ENCODE measurements around the gene DLGAP1. TPM values are rescaled to one million over a fixed set of nuclear protein-coding genes. Genes with fewer than 3 reads are reported as not detected.
A peak's percentile ranks its signal among the peaks of the same experiment; 100 is the strongest.

DLGAP1 gene
- total and polyA plus RNA-seq, 4 donors = 0.75 to 6.6 (median 3.6) TPM

GRCh38 chr18:3660739-3661515, 794.2 kb downstream of the DLGAP1 start:
- Histone ChIP-seq H3K27me3 (ENCODE audit: control insufficient read depth in 1 of 2, insufficient read depth in 2 of 2, low read length in 1 of 2) (no peaks in the 10 kb centered on the region), H3K4me3 (ENCODE audit: low read length in 2 of 2) (no peak overlapping the region), H3K4me1 (ENCODE audit: control insufficient read depth in 1 of 2, insufficient read depth in 2 of 2, low read length in 2 of 2) (no peaks in the 10 kb centered on the region), H3K27ac (ENCODE audit: low read depth in 1 of 2, low read length in 2 of 2) (no peak overlapping the region), H3K36me3 (ENCODE audit: control insufficient read depth in 1 of 2, insufficient read depth in 2 of 2, low read length in 1 of 2) (no peaks in the 10 kb centered on the region), H3K9me3 (ENCODE audit: control insufficient read depth, low read length) (no peaks in the 10 kb centered on the region)
- peak in 1 of 2 donors; percentile 71 for DNase-seq
- 68 to 91% methylated on average over 4 of the region's 4 CpGs for WGBS, 2 donors
- intact Hi-C loops (cut with DNase I) = loop anchor here in 1 of 2 donors (10.0 kb wide), 1 partner anchor 156 kb away; no protein-coding TSS in a partner anchor
- no peak for ATAC-seq (ENCODE audit: low FRiP score)

GRCh38 chr18:3658529-3658928, 796.6 kb downstream of the DLGAP1 start:
- Histone ChIP-seq H3K4me3 (ENCODE audit: low read length in 2 of 2) (no peak overlapping the region), H3K27ac (ENCODE audit: low read depth in 1 of 2, low read length in 2 of 2) (no peak overlapping the region)
- WGBS, 2 donors = 81 to 93% methylated on average over 1 of the region's 1 CpG

GRCh38 chr18:3655254-3656050, 799.7 kb downstream of the DLGAP1 start:
- Histone ChIP-seq H3K27me3 (ENCODE audit: control insufficient read depth in 1 of 2, insufficient read depth in 2 of 2, low read length in 1 of 2) (no peaks in the 10 kb centered on the region), H3K9me3 (ENCODE audit: control insufficient read depth, low read length) (no peaks in the 10 kb centered on the region), H3K27ac (ENCODE audit: low read depth in 1 of 2, low read length in 2 of 2) (no peak overlapping the region), H3K4me1 (ENCODE audit: control insufficient read depth in 1 of 2, insufficient read depth in 2 of 2, low read length in 2 of 2) (no peaks in the 10 kb centered on the region), H3K36me3 (ENCODE audit: control insufficient read depth in 1 of 2, insufficient read depth in 2 of 2, low read length in 1 of 2) (no peaks in the 10 kb centered on the region), H3K4me3 (ENCODE audit: low read length in 2 of 2) (no peak overlapping the region)
- 82 to 84% methylated on average over 15 of the region's 15 CpGs for WGBS, 2 donors
- ATAC-seq (ENCODE audit: low FRiP score) (no peak), DNase-seq (no peak)
- intact Hi-C loops (cut with DNase I) = no loop called here

More at GRCh38 chr18:3658529-3658928, 796.6 kb downstream of the DLGAP1 start:
- ATAC-seq (ENCODE audit: low FRiP score) (no peak), DNase-seq (no peak)
- no peaks in the 10 kb centered on the region for H3K4me1 ChIP-seq (ENCODE audit: control insufficient read depth in 1 of 2, insufficient read depth in 2 of 2, low read length in 2 of 2)
- H3K9me3 ChIP-seq (ENCODE audit: control insufficient read depth, low read length) = no peaks in the 10 kb centered on the region
- intact Hi-C loops (cut with DNase I) = no loop called here
- no peaks in the 10 kb centered on the region for H3K27me3 ChIP-seq (ENCODE audit: control insufficient read depth in 1 of 2, insufficient read depth in 2 of 2, low read length in 1 of 2)
- no peaks in the 10 kb centered on the region for H3K36me3 ChIP-seq (ENCODE audit: control insufficient read depth in 1 of 2, insufficient read depth in 2 of 2, low read length in 1 of 2)

- intact Hi-C loops (cut with DNase I) = loop anchor here in 1 of 2 donors (5.0 kb wide), 1 partner anchor 202 kb away; the partner anchor contains the start of gene TGIF1
Measured at GRCh38 chr18:3654442-3655253, 800.5 kb downstream of the DLGAP1 start.

GRCh38 chr18:3653851-3654441, 801.2 kb downstream of the DLGAP1 start:
- Histone ChIP-seq H3K4me3 (ENCODE audit: low read length in 2 of 2) (no peak overlapping the region), H3K27ac (ENCODE audit: low read depth in 1 of 2, low read length in 2 of 2) (no peak overlapping the region), H3K9me3 (ENCODE audit: control insufficient read depth, low read length) (no peaks in the 10 kb centered on the region), H3K36me3 (ENCODE audit: control insufficient read depth in 1 of 2, insufficient read depth in 2 of 2, low read length in 1 of 2) (no peaks in the 10 kb centered on the region), H3K27me3 (ENCODE audit: control insufficient read depth in 1 of 2, insufficient read depth in 2 of 2, low read length in 1 of 2) (no peaks in the 10 kb centered on the region), H3K4me1 (ENCODE audit: control insufficient read depth in 1 of 2, insufficient read depth in 2 of 2, low read length in 2 of 2) (no peaks in the 10 kb centered on the region)
- intact Hi-C loops (cut with DNase I) = loop anchor here in 1 of 2 donors (5.0 kb wide), 1 partner anchor 202 kb away; the partner anchor contains the start of gene TGIF1
- ATAC-seq (ENCODE audit: low FRiP score) (no peak), DNase-seq (no peak)
- 94 to 96% methylated on average over 12 of the region's 12 CpGs for whole genome bisulfite sequencing, 2 donors

More at GRCh38 chr18:3654442-3655253, 800.5 kb downstream of the DLGAP1 start:
- no peaks in the 10 kb centered on the region for H3K9me3 ChIP-seq (ENCODE audit: control insufficient read depth, low read length)
- ATAC-seq (ENCODE audit: low FRiP score) (no peak), DNase-seq (no peak)
- no peak overlapping the region for H3K4me3 ChIP-seq (ENCODE audit: low read length in 2 of 2)
- H3K27ac ChIP-seq (ENCODE audit: low read depth in 1 of 2, low read length in 2 of 2) = no peak overlapping the region
- H3K27me3 ChIP-seq (ENCODE audit: control insufficient read depth in 1 of 2, insufficient read depth in 2 of 2, low read length in 1 of 2) = no peaks in the 10 kb centered on the region
- no peaks in the 10 kb centered on the region for H3K36me3 ChIP-seq (ENCODE audit: control insufficient read depth in 1 of 2, insufficient read depth in 2 of 2, low read length in 1 of 2)
- H3K4me1 ChIP-seq (ENCODE audit: control insufficient read depth in 1 of 2, insufficient read depth in 2 of 2, low read length in 2 of 2) = no peaks in the 10 kb centered on the region
- WGBS, 2 donors = 84% methylated on average over 11 of the region's 11 CpGs

GRCh38 chr18:3653263-3653850, 801.8 kb downstream of the DLGAP1 start:
- no peak overlapping the region for H3K27ac ChIP-seq (ENCODE audit: low read depth in 1 of 2, low read length in 2 of 2)
- no peaks in the 10 kb centered on the region for H3K36me3 ChIP-seq (ENCODE audit: control insufficient read depth in 1 of 2, insufficient read depth in 2 of 2, low read length in 1 of 2)
- H3K4me1 ChIP-seq (ENCODE audit: control insufficient read depth in 1 of 2, insufficient read depth in 2 of 2, low read length in 2 of 2) = no peaks in the 10 kb centered on the region
- no peak overlapping the region for H3K4me3 ChIP-seq (ENCODE audit: low read length in 2 of 2)
- intact Hi-C loops (cut with DNase I) = loop anchor here in 1 of 2 donors (5.0 kb wide), 1 partner anchor 201 kb away; the partner anchor contains the start of gene TGIF1
- ATAC-seq (ENCODE audit: low FRiP score) (no peak), DNase-seq (no peak)
- WGBS, 2 donors = 84 to 86% methylated on average over 5 of the region's 5 CpGs
- no peaks in the 10 kb centered on the region for H3K27me3 ChIP-seq (ENCODE audit: control insufficient read depth in 1 of 2, insufficient read depth in 2 of 2, low read length in 1 of 2)
- no peaks in the 10 kb centered on the region for H3K9me3 ChIP-seq (ENCODE audit: control insufficient read depth, low read length)

GRCh38 chr18:3652380-3653262, 802.5 kb downstream of the DLGAP1 start:
- Histone ChIP-seq H3K4me3 (ENCODE audit: low read length in 2 of 2) (no peak overlapping the region), H3K27ac (ENCODE audit: low read depth in 1 of 2, low read length in 2 of 2) (peak overlapping the region in 1 of 2 donors; percentile 68), H3K9me3 (ENCODE audit: control insufficient read depth, low read length) (no peaks in the 10 kb centered on the region), H3K4me1 (ENCODE audit: control insufficient read depth in 1 of 2, insufficient read depth in 2 of 2, low read length in 2 of 2) (no peaks in the 10 kb centered on the region), H3K27me3 (ENCODE audit: control insufficient read depth in 1 of 2, insufficient read depth in 2 of 2, low read length in 1 of 2) (no peaks in the 10 kb centered on the region), H3K36me3 (ENCODE audit: control insufficient read depth in 1 of 2, insufficient read depth in 2 of 2, low read length in 1 of 2) (no peaks in the 10 kb centered on the region)
- WGBS, 2 donors = 67 to 70% methylated on average over 13 of the region's 13 CpGs
- intact Hi-C loops (cut with DNase I) = loop anchor here in 1 of 2 donors (5.0 kb wide), 1 partner anchor 200 kb away; the partner anchor contains the start of gene TGIF1
- peak; percentile 84 to 88 for DNase-seq
- peak; percentile 54 for ATAC-seq (ENCODE audit: low FRiP score)

All from aorta (tissue), 5 donors.